Activated CD4-positive, alpha-beta memory T cell treated with anti-CD3 and anti-CD28 coated beads, Interleukin-2, amount 10 ng/mL, durations not matched to agents 7 days and 5 days (primary cell): Measurements from ENCODE around the gene PRKN. TPM values are rescaled to one million over a fixed set of nuclear protein-coding genes. Genes with fewer than 3 reads are reported as not detected.
"Not testable (repeated sequence)": the region's sequence is repeated elsewhere in the genome, so short reads cannot be mapped to it uniquely, and the experiment has no call there.

Experiments
- CTCF ChIA-PET: fragments of 350-600 bp; sonication (Branson Sonifier 250); formaldehyde crosslinking; loops from one replicate; lab custom pipeline; 2021; ENCODE audit warnings: antibody characterized with exemption, inconsistent platforms; lab: Charles Lee
- POLR2A ChIA-PET: fragments of 350-600 bp; sonication (Branson Sonifier 250); formaldehyde crosslinking; loops from one replicate; lab custom pipeline; 2021; ENCODE audit warnings: antibody characterized with exemption; lab: Charles Lee
- DNase-seq: peaks from one replicate; pipeline ENCODE4 v3.0.0-alpha.2; 2020
- H3K27ac Mint-ChIP-seq: one replicate; pipeline ENCODE4 v1.8.0; 2021; ENCODE audit warnings: mild to moderate bottlenecking, mixed read lengths
- H3K27me3 Mint-ChIP-seq: one replicate; pipeline ENCODE4 v1.8.0; 2021; ENCODE audit warnings: mixed read lengths
- H3K36me3 Mint-ChIP-seq: one replicate; pipeline ENCODE4 v1.8.0; 2021; ENCODE audit warnings: low read depth, mixed read lengths
- H3K4me1 Mint-ChIP-seq: one replicate; pipeline ENCODE4 v1.8.0; 2021; ENCODE audit warnings: mixed read lengths
- H3K4me3 Mint-ChIP-seq: one replicate; pipeline ENCODE4 v1.8.0; 2021; ENCODE audit warnings: mild to moderate bottlenecking, mixed read lengths
- H3K9me3 Mint-ChIP-seq: one replicate; pipeline ENCODE4 v1.8.0; 2021; ENCODE audit warnings: mixed read lengths
- total RNA-seq, 2 experiments: library from RNA; stranded (reverse); gene quantifications; one replicate each; pipeline ENCODE4 v1.2.3, GENCODE V29; 2021

PRKN gene
- total RNA-seq, 2 experiments from 2014 or later: 0.13 to 0.43 TPM

DNA sequence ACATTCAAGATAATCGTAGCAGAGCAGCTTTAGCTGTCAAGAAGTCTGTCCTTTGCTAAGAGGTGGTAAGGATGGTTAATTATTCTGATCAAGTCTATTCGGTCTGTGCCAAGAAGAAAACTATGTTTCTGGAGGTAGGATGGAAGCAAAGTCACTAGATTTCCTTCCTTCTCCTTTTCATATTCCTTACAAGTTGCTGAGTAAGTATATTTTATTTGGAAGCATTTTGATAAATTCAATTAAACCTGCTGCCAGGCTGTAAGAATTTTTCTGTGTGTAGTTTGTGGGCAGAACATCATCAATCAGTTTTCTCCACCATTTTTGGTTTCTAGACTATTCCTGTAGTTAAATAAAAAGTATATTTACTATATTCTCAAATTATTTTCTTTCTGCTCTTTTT, 311.3 kb downstream of the PRKN start:
- Mint-ChIP-seq H3K9me3 (no peaks in the 10 kb centered on the region), H3K36me3 (no peaks in the 10 kb centered on the region), H3K4me1 (no peaks in the 10 kb centered on the region), H3K27ac (no peak overlapping the region), H3K27me3 (no peaks in the 10 kb centered on the region), H3K4me3 (no peak overlapping the region)
- CTCF ChIA-PET: no interaction called here
- POLR2A ChIA-PET: no interaction called here
- DNase-seq: no peak

DNA sequence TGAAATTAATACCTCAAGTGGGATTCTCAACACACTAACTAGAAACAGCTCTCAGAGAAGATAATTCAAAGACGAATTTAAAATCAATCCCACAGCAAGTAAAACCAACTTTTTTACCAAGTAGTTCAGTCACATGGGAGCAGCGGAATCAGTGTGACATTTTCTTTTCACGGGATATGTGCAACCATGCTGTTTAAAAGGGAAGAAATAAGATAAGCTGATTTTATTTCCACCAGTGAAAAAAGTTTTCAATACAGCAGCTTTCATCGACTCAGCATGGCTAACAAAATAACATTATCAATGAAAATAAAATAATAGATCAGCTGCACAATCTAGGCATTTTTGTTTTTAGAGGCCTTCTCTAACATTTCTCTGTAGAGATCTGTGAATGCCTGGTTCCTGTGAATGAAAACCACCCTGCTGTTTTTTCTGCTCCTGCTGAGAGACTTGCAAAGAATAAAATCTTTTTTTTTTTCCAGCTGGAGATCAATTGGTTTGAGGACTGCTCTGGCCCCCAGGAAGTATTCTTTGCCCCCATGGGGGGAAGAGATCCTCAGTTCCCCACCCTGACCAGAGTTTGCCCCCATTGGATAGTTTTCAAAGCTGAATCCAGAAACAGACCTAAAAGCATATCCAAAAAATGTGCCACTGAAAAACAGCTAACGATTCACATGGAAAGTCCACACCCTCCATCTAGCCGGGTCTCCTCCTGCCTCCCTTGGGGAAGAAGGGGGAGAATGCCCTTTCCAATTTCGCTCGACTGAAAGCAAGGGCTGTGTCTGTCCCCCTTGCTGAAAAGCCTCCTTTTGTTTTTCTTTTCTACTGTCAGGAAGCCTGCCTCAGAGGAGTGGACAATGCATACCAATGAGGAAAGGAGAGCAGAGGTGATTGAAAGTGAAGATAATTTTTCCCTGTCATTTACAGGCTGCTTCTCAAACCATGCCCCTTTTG, 317.6 kb downstream of the PRKN start:
- no peaks in the 10 kb centered on the region for H3K4me1 Mint-ChIP-seq
- H3K27ac Mint-ChIP-seq: no peak overlapping the region
- H3K4me3 Mint-ChIP-seq: no peak overlapping the region
- peaks cover 1% of the 10 kb centered on the region for H3K9me3 Mint-ChIP-seq
- H3K27me3 Mint-ChIP-seq: no peaks in the 10 kb centered on the region
- H3K36me3 Mint-ChIP-seq: no peaks in the 10 kb centered on the region
- POLR2A ChIA-PET: no interaction called here
- DNase-seq: no peak
- CTCF ChIA-PET: no interaction called here

DNA sequence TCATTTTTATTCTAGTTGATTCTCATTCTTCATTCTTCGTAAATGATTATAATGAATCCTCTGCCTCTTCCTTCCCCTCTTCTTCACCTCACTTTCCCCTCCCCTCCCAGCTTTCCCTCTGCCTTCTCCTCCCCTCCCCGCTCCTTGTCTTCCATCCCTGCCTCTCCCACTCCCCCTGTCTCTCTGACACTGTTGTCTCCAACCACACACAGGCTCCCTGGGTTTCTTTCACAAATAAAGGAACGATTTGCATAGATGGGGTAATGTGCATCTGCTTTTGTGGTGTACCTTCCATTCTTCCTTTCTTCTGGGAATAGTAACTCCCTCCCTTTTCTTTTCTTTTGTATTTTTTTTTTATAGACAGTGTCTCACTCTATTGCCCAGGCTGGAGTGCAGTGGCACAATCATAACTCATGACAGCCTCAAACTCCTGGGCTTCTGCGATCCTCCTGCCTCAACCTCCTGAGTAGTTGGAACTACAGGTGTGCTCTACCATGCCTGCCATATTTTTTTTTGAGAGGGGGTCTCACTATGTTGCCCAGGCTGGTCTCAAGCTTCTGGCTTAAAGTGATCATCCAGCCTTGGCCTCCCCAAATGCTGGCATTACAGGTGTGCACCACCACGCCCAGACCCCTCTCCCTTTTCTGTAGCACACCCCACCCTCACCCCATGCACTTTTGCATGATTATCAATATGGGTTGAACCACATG, 318.6 kb downstream of the PRKN start:
- H3K4me3 Mint-ChIP-seq: no peak overlapping the region
- ChIA-PET CTCF (no interaction called here), POLR2A (no interaction called here)
- H3K27me3 Mint-ChIP-seq: no peaks in the 10 kb centered on the region
- no peak overlapping the region for H3K27ac Mint-ChIP-seq
- DNase-seq: no peak
- H3K36me3 Mint-ChIP-seq: no peaks in the 10 kb centered on the region
- no peaks in the 10 kb centered on the region for H3K4me1 Mint-ChIP-seq
- peaks cover 5% of the 10 kb centered on the region for H3K9me3 Mint-ChIP-seq

DNA sequence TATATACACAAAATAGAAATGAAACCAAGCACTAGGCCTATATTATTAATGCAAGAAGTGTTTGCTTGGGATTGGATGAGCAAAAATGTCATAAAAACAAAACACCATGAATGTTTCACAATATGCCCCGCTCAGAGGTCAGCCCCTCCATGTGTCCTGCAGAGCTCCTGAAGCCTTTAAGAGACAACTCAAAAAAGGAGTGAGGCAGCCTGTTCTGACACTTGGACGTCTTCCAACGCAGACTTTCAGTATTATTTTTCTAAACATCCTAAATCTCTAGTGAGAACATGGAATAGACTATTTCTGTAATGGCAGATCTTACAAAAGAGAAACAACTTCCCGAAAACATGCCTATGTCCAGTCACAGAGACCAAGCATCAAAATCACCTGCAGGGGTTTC, 322.6 kb downstream of the PRKN start:
- no peak for DNase-seq
- Mint-ChIP-seq H3K9me3 (peaks cover 5% of the 10 kb centered on the region), H3K27ac (no peak overlapping the region), H3K36me3 (no peaks in the 10 kb centered on the region), H3K4me1 (no peaks in the 10 kb centered on the region), H3K27me3 (no peaks in the 10 kb centered on the region), H3K4me3 (no peak overlapping the region)
- POLR2A ChIA-PET: no interaction called here
- CTCF ChIA-PET: no interaction called here

GRCh38 chr6:162403031-162403430, 324.5 kb downstream of the PRKN start:
- peaks cover 9% of the 10 kb centered on the region for H3K9me3 Mint-ChIP-seq
- no peaks in the 10 kb centered on the region for H3K36me3 Mint-ChIP-seq
- ChIA-PET CTCF (no interaction called here), POLR2A (no interaction called here)
- no peaks in the 10 kb centered on the region for H3K27me3 Mint-ChIP-seq
- H3K4me1 Mint-ChIP-seq: no peaks in the 10 kb centered on the region
- no peak overlapping the region for H3K4me3 Mint-ChIP-seq
- no peak overlapping the region for H3K27ac Mint-ChIP-seq
- no peak for DNase-seq

DNA sequence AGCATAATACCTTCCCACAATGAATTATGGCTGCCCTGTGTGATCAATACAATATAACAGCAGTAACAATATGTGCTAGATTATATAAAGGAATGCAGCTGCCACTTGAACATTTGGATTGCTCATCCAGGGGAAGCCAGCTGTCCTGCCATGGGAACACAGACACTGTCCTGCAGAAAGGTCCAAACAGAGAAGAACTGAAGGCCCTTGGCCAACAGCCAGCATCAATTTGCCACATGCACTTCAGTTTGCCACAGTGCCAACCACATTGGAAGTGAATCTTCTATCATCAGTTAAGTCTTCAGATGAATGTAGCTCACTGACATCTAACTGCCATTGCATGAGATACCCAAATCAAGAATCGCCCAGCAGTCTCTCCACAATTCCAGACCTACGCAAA, 332.4 kb downstream of the PRKN start:
- Mint-ChIP-seq H3K27ac (no peak overlapping the region), H3K9me3 (peaks cover 4% of the 10 kb centered on the region), H3K4me1 (no peaks in the 10 kb centered on the region), H3K4me3 (no peak overlapping the region), H3K27me3 (no peaks in the 10 kb centered on the region), H3K36me3 (no peaks in the 10 kb centered on the region)
- ChIA-PET CTCF (no interaction called here), POLR2A (no interaction called here)
- DNase-seq: no peak

DNA sequence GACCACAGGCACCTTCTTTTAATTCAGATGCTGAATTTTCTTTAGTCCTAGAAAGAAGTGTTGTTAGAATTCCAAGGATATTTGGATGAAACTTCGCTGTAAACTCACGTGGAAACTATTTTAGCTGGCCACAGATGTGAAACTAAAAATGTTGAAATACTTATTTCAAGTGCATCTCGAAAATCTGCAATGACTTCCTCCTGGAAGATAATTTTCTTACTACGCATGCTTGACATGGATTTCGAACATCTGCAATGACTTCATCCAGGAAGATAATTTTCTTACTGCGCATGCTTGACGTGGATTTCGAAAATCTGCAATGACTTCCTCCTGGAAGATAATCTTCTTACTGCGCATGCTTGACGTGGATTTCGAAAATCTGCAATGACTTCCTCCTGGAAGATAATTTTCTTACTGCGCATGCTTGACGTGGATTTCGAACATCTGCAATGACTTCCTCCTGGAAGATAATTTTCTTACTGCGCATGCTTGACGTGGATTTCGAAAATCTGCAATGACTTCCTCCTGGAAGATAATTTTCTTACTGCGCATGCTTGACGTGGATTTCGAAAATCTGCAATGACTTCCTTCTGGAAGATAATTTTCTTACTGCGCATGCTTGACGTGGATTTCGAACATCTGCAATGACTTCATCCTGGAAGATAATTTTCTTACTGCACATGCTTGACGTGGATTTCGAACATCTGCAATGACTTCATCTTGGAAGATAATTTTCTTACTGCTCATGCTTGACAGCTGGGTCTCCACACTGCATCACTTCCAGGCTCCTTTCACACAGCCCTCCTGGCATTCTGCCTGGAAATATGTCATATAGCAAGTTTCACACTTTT, 336.4 kb downstream of the PRKN start:
- H3K36me3 Mint-ChIP-seq, H3K27ac Mint-ChIP-seq, H3K4me3 Mint-ChIP-seq, DNase-seq, H3K9me3 Mint-ChIP-seq, H3K27me3 Mint-ChIP-seq, H3K4me1 Mint-ChIP-seq, POLR2A ChIA-PET, CTCF ChIA-PET: not testable (repeated sequence)

- Mint-ChIP-seq H3K4me3 (no peak overlapping the region), H3K27me3 (no peaks in the 10 kb centered on the region), H3K36me3 (no peaks in the 10 kb centered on the region), H3K4me1 (no peaks in the 10 kb centered on the region), H3K9me3 (no peaks in the 10 kb centered on the region), H3K27ac (no peak overlapping the region)
- POLR2A ChIA-PET: no interaction called here
- CTCF ChIA-PET: no interaction called here
- DNase-seq: no peak
These were observed 338.1 kb downstream of the PRKN start for GRCh38 chr6:162389343-162390085.

GRCh38 chr6:162388383-162388777, 339.2 kb downstream of the PRKN start:
- no peaks in the 10 kb centered on the region for H3K4me1 Mint-ChIP-seq
- no peaks in the 10 kb centered on the region for H3K36me3 Mint-ChIP-seq
- H3K27me3 Mint-ChIP-seq: no peaks in the 10 kb centered on the region
- ChIA-PET POLR2A (no interaction called here), CTCF (no interaction called here)
- no peaks in the 10 kb centered on the region for H3K9me3 Mint-ChIP-seq
- DNase-seq: no peak
- no peak overlapping the region for H3K4me3 Mint-ChIP-seq
- H3K27ac Mint-ChIP-seq: no peak overlapping the region

DNA sequence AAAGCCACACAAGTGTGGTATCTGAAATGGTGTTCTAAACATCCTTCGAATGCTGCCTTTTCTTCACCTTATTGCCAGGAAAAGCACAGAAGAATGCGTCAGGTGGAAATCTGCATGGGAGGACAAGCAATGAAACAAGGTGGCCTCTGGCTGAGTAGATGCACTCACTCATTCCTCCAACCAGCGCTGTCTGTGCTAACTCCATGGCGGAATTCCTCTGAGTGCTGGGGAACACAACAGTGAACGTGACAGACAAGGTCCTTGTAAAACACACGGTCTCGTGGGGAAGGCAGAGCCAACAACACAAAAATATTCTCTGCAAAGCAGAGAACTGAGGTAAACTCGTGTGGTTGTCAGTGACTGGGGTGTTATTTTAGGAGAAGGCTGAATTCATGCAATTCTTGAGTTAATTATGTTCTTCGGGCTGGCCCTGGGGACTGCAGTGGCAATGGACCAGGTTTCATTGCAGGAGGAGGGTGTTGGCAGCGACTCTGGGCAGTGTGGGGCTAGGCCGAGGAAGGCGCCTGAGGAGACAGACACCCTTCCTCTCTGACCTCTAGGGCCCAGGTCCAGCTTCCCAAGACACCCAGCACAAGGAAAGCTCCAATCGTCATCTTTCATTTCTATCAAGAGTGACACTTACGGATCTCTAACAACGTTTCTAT, 339.7 kb downstream of the PRKN start:
- no peaks in the 10 kb centered on the region for H3K36me3 Mint-ChIP-seq

GRCh38 chr6:162385980-162386379, 341.6 kb downstream of the PRKN start:
- Mint-ChIP-seq H3K36me3 (no peaks in the 10 kb centered on the region), H3K27me3 (no peaks in the 10 kb centered on the region), H3K9me3 (peaks cover 6% of the 10 kb centered on the region), H3K4me1 (no peaks in the 10 kb centered on the region), H3K4me3 (no peak overlapping the region), H3K27ac (no peak overlapping the region)
- ChIA-PET POLR2A (no interaction called here), CTCF (no interaction called here)
- DNase-seq: no peak

More for the DNA sequence above, 339.7 kb downstream of the PRKN start:
- POLR2A ChIA-PET: no interaction called here
- CTCF ChIA-PET: interaction anchor here (0.7 kb wide), 1 partner anchor 14 kb away, joined by 4 read pairs; no protein-coding TSS in a partner anchor
- no peaks in the 10 kb centered on the region for H3K4me1 Mint-ChIP-seq
- DNase-seq: no peak
- H3K9me3 Mint-ChIP-seq: peaks cover 2% of the 10 kb centered on the region
- no peak overlapping the region for H3K27ac Mint-ChIP-seq
- no peaks in the 10 kb centered on the region for H3K27me3 Mint-ChIP-seq
- H3K4me3 Mint-ChIP-seq: no peak overlapping the region

DNA sequence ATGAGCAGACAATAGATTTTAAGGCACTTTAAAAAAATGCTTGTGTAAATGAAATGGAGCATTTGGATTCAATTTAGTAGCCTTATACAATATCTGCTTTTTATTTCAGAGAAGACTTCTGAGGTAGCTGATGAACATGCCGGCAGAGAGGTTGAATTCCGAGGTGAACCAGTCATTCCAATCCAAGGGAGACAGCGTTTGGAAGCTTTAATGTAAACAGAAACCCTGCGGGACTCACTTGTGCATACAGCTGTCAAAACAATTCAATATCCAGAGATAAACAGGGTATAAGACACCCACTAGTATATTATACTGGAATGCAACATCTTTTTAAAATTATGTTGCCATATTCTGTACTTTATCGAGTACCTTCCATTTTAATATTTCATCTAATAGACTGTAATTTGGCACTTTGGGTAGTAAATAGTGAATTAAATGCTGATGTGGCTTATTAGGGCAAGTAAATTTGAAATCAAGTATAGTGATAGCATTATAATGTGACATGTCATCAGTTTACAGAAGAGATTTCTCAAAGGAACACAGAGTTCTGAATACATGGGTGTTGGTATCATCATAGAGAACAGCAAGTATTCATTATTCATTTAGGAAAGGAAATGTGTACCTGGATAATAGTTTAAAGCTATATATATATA, 347.7 kb downstream of the PRKN start:
- no peak overlapping the region for H3K4me3 Mint-ChIP-seq
- POLR2A ChIA-PET: no interaction called here
- H3K27me3 Mint-ChIP-seq: no peaks in the 10 kb centered on the region
- H3K27ac Mint-ChIP-seq: no peak overlapping the region
- CTCF ChIA-PET: no interaction called here
- peaks cover 8% of the 10 kb centered on the region for H3K9me3 Mint-ChIP-seq
- no peaks in the 10 kb centered on the region for H3K4me1 Mint-ChIP-seq
- DNase-seq: no peak
- no peaks in the 10 kb centered on the region for H3K36me3 Mint-ChIP-seq
